Stimulated activated CD8-positive, alpha-beta memory T cell treated with anti-CD3 and anti-CD28 coated beads, Interleukin-2, amount 100 ng/mL, for 1 hour (primary cell): ENCODE data around the gene CHCHD6.

ENCODE experiments used
- DNase-seq, 2 donors: peaks; one replicate each; pipeline ENCODE4 v3.0.0-alpha.2; 2020; ENCODE audit warnings: low read depth in 2 of 2

Gene CHCHD6

GRCh38 chr3:126743350-126743749 is 39.3 kb downstream of the CHCHD6 start:
- no peak for DNase-seq

DNA sequence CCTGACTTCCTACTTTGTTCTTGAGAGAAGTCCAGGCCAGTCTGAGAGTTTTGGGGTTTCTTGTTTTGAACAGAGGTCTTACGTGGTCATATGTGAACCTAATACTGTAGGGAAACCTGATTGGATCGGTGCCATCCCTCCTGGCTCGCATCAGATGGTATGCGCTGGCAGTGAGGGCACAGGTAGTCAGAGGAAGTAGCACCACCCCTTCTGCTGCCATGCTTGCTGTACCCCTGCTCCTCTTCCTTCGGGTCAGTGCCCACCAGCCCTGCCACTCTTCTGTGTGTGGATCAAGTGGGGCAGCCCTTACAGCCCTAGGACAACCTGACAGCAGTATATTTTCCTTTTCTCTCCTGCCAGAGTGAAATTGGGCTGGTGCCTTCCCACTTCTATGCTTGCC is 39.7 kb downstream of the CHCHD6 start:
- DNase-seq, result no peak

DNA sequence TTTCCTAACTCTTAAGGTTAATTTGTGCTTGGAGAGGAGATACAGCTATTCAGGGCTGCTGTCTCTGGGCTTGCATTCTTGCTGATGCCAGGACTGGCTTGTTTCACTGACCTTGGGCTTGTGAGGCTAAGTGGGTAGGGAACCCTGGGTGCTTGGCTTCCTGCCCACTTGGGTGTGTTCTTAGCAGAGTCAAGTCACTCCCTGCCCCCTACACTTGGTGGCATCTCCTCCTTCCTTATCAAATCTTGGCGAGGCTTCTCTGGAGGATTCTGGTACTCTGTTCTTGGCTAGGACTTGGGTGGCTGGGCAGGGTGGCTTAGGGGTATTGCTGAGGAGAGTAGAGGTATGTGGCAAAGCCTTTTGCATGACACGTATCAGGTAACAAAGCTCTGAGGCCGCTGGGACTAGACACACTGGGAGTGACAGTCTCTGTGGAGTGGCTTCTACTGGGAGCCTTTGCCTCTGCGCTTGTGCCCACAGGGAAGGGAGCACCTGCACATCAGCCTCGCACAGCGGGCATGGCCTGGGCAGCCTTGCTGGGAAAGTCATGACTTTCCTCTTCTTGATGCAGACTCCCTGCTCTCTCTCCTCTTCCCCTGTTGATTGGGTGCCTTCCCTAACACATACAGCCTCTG is 41.8 kb downstream of the CHCHD6 start:
- DNase-seq, result no peak

- DNase-seq, result no peak
These were observed 42.5 kb downstream of the CHCHD6 start for GRCh38 chr3:126746395-126747177.

GRCh38 chr3:126747768-126748167 is 43.7 kb downstream of the CHCHD6 start:
- DNase-seq, result no peak

- no peak for DNase-seq
These were observed 44.9 kb downstream of the CHCHD6 start for GRCh38 chr3:126748701-126749546.

DNA sequence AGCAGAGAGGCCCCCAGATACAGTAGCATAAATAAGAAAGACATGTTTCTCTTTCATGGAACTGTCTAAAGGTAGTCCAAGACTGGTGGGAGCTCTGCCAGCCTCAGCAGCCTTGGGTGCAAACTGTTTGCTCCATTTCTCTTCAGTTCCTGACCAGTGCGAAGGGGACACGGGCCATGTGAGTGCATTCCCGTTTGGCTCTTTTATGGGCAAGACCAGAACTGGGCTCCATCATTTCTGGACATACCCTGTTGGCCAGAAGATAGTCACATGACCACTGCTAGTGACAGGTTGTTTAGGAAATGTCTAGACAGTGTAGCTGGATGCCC is 45.5 kb downstream of the CHCHD6 start:
- no peak for DNase-seq

DNA sequence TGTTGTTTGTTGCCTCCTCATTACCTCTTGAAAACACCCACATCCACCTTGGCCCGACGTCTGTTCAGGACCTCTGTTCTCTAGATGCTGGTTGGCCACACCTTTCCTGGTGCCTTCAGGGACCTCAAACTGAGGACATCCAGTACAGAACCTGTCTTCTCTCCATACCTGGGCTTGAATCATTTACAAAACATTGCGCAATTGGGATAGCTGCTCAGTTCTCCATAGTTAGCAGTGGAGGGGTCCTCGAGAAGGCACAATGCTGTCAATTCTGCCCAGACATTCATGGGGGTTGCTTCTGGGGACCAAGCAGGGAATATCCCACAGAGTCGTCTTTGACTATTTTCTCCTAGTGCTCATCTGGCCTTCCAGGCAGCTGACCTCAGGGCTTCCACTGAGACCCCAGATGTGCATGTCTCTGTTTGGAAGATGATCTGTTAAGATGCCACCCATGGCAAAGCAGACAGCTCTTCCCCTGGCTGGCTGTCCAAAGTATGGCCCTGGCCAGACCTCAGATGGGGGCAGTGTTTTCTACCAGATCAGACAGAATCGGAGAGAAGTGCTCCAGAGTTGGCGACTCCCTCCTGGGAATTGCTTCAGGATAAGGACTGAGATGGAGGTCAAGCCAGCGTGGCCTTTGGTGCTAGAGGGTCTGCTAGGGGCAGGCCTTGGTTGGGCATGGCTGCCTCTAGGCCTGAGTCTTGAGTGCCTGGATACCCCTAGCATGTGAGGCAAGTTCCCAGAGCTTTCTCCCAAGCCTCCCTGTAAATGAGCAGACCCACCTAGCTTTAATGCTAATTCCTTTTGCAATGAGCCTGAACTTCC is 46.1 kb downstream of the CHCHD6 start:
- DNase-seq, result no peak

DNA sequence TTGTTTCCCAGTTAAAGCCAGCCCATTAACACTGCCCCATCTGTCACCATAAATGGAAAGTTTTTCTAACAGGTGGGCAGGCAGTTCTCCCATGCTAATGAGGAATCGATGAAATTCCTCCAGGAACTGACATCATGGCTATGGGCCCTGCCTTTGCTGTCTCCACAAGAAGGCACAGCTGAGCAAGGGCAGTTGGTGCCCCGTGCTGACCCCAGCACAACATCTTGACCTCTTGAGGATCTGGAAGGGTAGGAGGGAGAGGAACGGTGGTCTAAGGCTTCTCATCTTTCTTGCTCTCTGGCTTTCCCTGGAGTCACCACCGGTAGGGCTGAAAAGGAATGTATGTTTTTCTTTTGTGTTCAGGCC is 46.7 kb downstream of the CHCHD6 start:
- DNase-seq, result no peak

DNA sequence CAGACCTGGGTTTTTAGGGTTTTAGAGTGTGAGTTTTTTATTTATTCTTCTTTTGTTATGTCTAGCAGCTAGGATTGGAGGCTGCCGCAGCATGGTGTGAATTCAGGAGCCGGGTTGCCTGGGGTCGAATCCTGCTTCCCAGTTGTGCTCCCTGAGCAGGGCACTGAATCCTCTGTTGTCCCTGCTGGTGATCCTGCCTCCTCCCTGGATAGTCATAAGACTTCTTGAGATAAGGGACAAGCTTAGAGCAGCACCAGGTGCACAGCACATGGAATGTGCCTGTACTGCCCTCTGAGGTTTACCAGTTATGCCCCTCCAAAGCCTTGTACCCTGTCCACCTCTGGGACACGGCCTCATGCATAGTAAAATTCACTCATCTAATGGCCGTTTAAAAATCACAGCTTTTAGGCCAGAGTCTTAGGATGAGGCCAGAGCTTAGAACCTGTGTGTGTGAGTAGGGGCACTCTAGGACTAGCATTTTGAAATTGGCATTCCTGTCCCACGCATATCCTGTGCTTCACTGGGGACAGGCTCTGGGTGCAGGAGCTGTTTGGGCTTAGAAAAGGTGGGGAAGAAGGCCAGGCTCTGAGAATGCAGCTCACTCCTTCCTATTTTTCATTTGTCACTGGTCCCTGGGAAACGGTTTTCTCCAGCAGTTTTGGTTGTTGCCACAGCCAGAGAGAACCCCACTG is 47.7 kb downstream of the CHCHD6 start:
- no peak for DNase-seq

- peak in 1 of 2 donors; percentile 6 for DNase-seq
These were observed 48.5 kb downstream of the CHCHD6 start for GRCh38 chr3:126752303-126753190.

GRCh38 chr3:126753191-126754160 is 49.4 kb downstream of the CHCHD6 start:
- DNase-seq, result no peak

DNA sequence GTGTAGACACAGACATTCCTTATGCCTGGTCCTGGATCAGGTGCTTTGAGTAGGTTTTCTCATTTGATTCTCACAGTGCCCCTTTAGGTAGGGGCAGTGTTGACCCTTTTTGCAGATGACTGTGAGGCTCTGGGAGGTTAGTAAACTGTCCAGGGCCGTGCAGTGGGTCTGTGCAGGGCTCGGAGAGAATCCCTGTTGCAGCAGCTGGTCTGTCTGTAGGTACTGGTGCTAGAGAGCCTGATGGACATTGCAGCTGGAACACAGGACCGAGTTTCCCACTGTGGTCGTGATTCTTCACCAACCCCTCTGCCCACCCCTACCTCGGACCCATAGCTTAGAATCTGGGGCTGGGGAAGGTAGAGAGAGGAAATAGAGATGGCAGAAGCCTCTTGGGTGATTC is 51.8 kb downstream of the CHCHD6 start:
- no peak for DNase-seq

DNA sequence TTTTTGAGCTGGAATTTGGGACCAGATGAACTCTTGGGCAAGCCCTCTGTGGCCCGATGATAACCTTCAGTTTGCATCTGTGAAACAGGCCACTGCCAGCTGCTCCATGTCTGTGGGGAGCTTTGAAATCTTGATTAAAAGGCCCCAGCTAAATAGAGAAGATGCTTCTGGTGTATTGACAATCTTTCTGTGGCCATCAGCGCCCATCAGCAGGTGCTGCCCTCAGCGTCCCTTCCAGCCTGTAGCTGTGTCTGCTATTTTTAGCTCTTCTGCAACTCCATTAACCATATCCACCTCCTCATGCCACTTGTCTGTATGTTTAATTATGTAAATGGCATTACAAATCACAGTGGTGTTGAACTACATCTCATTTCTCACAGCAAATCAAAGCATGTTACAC is 54.0 kb downstream of the CHCHD6 start:
- DNase-seq, result no peak

GRCh38 chr3:126758882-126759281 is 54.8 kb downstream of the CHCHD6 start:
- DNase-seq, result no peak

GRCh38 chr3:126760541-126760940 is 56.5 kb downstream of the CHCHD6 start:
- no peak for DNase-seq

- DNase-seq, result no peak
These were observed 59.0 kb downstream of the CHCHD6 start for GRCh38 chr3:126763035-126763434.

GRCh38 chr3:126765187-126766069 is 61.4 kb downstream of the CHCHD6 start:
- DNase-seq, result no peak
